ENCODE data around the gene EFCAB14. TPM values are rescaled to one million over a fixed set of nuclear protein-coding genes. Genes with fewer than 3 reads are reported as not detected.

EFCAB14 gene
- total and polyA plus RNA-seq, 9 of the 15 experiments (the other 6 are each of a cell fraction or from before 2014, with no cell fraction given), result 7.3 to 49.0 (median 37.3) TPM

- no peak for TF ChIP-seq ZNF518B (CRISPR knock-in tag; IDR thresholded peaks at IDR 0.05)
- TF ChIP-seq SETDB1 (IDR thresholded peaks at IDR 0.05; ENCODE audit: low read length), result no peak
- TF ChIP-seq PKNOX1 (IDR thresholded peaks at IDR 0.05), result 0 out of 2 replicates have a peak, but pooled peaks have one; percentile 30
- no peak for TF ChIP-seq TRIM28 (IDR thresholded peaks at IDR 0.05)
- TF ChIP-seq NFXL1 (CRISPR knock-in tag; IDR thresholded peaks at IDR 0.05), result no peak
- no peak for TF ChIP-seq SMARCA4 (IDR thresholded peaks at IDR 0.05)
- TF ChIP-seq NRF1 (conservative IDR thresholded peaks at IDR 0.05 in 1 of 2, IDR thresholded peaks at IDR 0.05 in 1 of 2), result no peak
- no peak for TF ChIP-seq ATF6 (CRISPR knock-in tag; IDR thresholded peaks at IDR 0.05)
Observed at GRCh38 chr1:46690931-46691421, 27.9 kb downstream of the EFCAB14 start (continued).

Measured in K562 (cell line).